OCI-LY3 (cell line): Measurements from ENCODE around the gene RBM28.

Source experiments
- EZH2phosphoT487 ChIP-seq: fragments of 200-600 bp; shearing (Covaris generic); IDR thresholded peaks from 2 replicates; pipeline ENCODE4 v1.6.1; 2018; ENCODE audit warnings: antibody characterized with exemption, mixed run types, low read depth
- TF ChIP-seq, protein P1 (sequence below): fragments of 200-600, 300-600 bp; sonication (generic); IDR thresholded peaks from 2 replicates; pipeline ENCODE4 v1.5.1; 2014; ENCODE audit warnings: antibody characterized with exemption, low read length, low read depth

DNA sequence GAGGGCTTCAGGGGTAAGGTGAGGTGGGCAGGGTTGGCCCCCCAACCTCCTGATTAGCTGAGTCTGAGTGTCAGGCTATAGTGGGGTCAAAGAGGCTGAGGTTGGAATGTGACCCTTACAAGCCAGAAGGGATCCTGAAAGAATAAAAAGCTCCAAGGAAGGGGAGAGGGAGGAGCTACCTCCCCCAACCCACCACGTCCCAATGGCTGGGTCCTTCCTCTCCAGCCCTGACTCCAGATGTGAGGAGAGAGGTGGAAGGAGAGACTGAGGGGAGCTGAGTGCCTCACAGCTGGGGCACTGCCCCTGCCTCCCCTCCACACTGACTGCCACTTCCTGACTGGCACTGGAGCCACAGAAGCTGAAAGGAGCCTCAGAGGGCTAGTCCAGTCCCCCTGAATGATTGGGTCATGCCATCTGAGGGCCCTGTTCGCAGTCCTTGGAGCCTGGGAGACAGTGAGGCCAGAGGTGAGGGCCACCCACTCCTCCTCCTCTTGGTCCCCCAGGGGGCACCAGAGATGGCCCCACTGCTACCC, 45.4 kb upstream of the RBM28 start:
- TF ChIP-seq EZH2phosphoT487: no peak
- TF ChIP-seq, protein P1, sequence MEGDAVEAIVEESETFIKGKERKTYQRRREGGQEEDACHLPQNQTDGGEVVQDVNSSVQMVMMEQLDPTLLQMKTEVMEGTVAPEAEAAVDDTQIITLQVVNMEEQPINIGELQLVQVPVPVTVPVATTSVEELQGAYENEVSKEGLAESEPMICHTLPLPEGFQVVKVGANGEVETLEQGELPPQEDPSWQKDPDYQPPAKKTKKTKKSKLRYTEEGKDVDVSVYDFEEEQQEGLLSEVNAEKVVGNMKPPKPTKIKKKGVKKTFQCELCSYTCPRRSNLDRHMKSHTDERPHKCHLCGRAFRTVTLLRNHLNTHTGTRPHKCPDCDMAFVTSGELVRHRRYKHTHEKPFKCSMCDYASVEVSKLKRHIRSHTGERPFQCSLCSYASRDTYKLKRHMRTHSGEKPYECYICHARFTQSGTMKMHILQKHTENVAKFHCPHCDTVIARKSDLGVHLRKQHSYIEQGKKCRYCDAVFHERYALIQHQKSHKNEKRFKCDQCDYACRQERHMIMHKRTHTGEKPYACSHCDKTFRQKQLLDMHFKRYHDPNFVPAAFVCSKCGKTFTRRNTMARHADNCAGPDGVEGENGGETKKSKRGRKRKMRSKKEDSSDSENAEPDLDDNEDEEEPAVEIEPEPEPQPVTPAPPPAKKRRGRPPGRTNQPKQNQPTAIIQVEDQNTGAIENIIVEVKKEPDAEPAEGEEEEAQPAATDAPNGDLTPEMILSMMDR: no peak
